Measurements from ENCODE around the gene CADM1.

The CADM1 gene

GRCh38 chr11:115126515-115127208 is 377.6 kb downstream of the CADM1 start:
- no peak overlapping the region for H3K4me3 ChIP-seq (ENCODE audit: low read depth, low read length)
- no peak for TF ChIP-seq CTCF (IDR thresholded peaks at IDR 0.05; ENCODE audit: low read depth, low read length, missing control alignments)
- DNase-seq (ENCODE audit: low read depth) = no peak
- in situ Hi-C loops (cut with HindIII; ENCODE audit: low sequenced_read_pairs) = no loop called here

- in situ Hi-C loops (cut with HindIII; ENCODE audit: low sequenced_read_pairs) = no loop called here
- no peak overlapping the region for H3K4me3 ChIP-seq (ENCODE audit: low read depth, low read length)
- DNase-seq (ENCODE audit: low read depth) = no peak
- no peak for TF ChIP-seq CTCF (IDR thresholded peaks at IDR 0.05; ENCODE audit: low read depth, low read length, missing control alignments)
Measured at GRCh38 chr11:115126092-115126491, 378.1 kb downstream of the CADM1 start.

GRCh38 chr11:115124786-115125185 is 379.4 kb downstream of the CADM1 start:
- H3K4me3 ChIP-seq (ENCODE audit: low read depth, low read length) = no peak overlapping the region
- no peak for DNase-seq (ENCODE audit: low read depth)
- in situ Hi-C loops (cut with HindIII; ENCODE audit: low sequenced_read_pairs) = no loop called here
- no peak for TF ChIP-seq CTCF (IDR thresholded peaks at IDR 0.05; ENCODE audit: low read depth, low read length, missing control alignments)

- no peak overlapping the region for H3K4me3 ChIP-seq (ENCODE audit: low read depth, low read length)
- DNase-seq (ENCODE audit: low read depth) = no peak
- no peak for TF ChIP-seq CTCF (IDR thresholded peaks at IDR 0.05; ENCODE audit: low read depth, low read length, missing control alignments)
- in situ Hi-C loops (cut with HindIII; ENCODE audit: low sequenced_read_pairs) = no loop called here
Measured at GRCh38 chr11:115123641-115124040, 380.6 kb downstream of the CADM1 start.

GRCh38 chr11:115122274-115122673 is 381.9 kb downstream of the CADM1 start:
- no peak overlapping the region for H3K4me3 ChIP-seq (ENCODE audit: low read depth, low read length)
- TF ChIP-seq CTCF (IDR thresholded peaks at IDR 0.05; ENCODE audit: low read depth, low read length, missing control alignments) = peak; percentile 12
- no peak for DNase-seq (ENCODE audit: low read depth)
- in situ Hi-C loops (cut with HindIII; ENCODE audit: low sequenced_read_pairs) = no loop called here

Data from astrocyte of the cerebellum (primary cell).